ENCODE data around the gene CHCHD3. TPM values are rescaled to one million over a fixed set of nuclear protein-coding genes. Genes with fewer than 3 reads are reported as not detected.

Gene CHCHD3
- total and polyA plus RNA-seq, 3 experiments from 2014 or later = 59.1 to 87.6 (median 86.9) TPM

DNA sequence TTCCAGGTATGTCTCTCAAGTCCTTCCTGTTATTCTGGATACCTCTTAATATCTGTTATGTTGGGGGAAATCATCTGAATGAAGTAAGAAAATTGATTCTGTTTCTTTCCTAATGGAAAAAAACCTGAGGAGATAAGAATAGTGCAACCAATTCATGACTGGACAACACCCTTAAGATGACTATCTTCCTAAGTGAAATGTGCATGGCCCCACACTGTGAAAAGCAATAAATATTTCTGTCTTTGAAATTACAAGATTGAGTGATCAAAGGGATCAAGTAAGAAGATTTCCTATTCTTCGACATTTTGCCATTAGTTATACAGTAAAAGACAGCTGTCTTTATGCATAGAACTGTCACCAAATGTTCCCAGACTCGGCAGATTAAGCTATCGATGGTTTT is 73.9 kb downstream of the CHCHD3 start:
- H3K4me3 Mint-ChIP-seq = no peak overlapping the region
- H3K9me3 Mint-ChIP-seq = peaks cover 4 to 8% (median 5%) of the 10 kb centered on the region in 5 donors
- ChIA-PET POLR2A (no interaction called here), CTCF (no interaction called here)
- H3K36me3 ChIP-seq (ENCODE audit: insufficient read depth, low read length) = no peaks in the 10 kb centered on the region
- H3K27ac ChIP-seq (ENCODE audit: low read depth, low read length) = no peak overlapping the region
- H3K36me3 Mint-ChIP-seq = peaks cover 14 to 39% (median 37%) of the 10 kb centered on the region in 3 donors
- H3K4me3 ChIP-seq (ENCODE audit: low read length) = no peak overlapping the region
- no peak overlapping the region for H3K27ac Mint-ChIP-seq
- H3K9me3 ChIP-seq (ENCODE audit: low read length) = no peaks in the 10 kb centered on the region
- no peak for DNase-seq
- H3K4me1 ChIP-seq (ENCODE audit: insufficient read depth, low read length) = no peaks in the 10 kb centered on the region
- no peaks in the 10 kb centered on the region for H3K27me3 ChIP-seq (ENCODE audit: insufficient read depth, low read length, poor library complexity, severe bottlenecking)
- peaks cover 17 to 32% (median 29%) of the 10 kb centered on the region in 3 donors for H3K4me1 Mint-ChIP-seq
- no peaks in the 10 kb centered on the region for H3K27me3 Mint-ChIP-seq

DNA sequence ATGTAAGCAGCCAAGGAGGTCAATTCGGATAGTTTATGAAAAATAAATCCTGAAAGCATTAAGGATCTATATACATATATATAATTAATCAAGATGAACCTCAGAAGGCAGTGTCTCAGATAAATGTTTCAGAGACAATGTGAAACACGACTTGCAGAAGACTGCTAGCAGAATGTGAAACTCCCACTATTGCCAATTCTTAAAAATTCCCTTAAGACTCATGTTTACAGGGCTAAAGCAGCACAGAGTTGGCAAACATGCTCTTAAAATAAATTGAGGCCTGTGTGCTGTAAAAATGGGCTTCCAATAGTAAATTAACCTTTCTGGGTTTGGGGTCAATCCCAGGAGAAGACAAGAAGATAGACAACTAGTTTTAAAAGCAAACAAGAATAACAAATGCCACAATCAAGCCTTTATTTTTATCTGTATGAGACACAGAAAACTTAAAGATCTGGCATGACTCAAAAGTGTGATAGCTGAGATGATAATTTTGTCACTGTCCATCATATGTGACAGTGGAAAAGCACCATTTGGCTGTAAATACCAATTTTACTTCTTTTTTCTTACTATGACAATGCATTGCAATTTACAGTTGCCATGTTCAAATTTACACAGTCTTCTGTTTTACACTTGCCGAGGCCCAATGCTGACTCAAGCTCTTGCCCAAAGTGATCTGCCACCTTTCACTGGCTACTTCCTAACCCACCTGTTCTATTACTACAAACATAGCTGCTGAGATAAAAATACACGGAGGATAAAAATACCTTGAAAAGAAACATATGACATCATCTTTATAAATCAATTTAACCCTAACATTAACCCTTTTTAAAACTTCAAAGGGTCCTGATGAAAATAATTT is 78.6 kb downstream of the CHCHD3 start:
- no peak for DNase-seq
- peaks cover 4 to 8% (median 5%) of the 10 kb centered on the region in 5 donors for H3K9me3 Mint-ChIP-seq
- ChIA-PET POLR2A (no interaction called here), CTCF (no interaction called here)
- Histone ChIP-seq H3K27me3 (ENCODE audit: insufficient read depth, low read length, poor library complexity, severe bottlenecking) (no peaks in the 10 kb centered on the region), H3K9me3 (ENCODE audit: low read length) (no peaks in the 10 kb centered on the region), H3K4me1 (ENCODE audit: insufficient read depth, low read length) (no peaks in the 10 kb centered on the region), H3K27ac (ENCODE audit: low read depth, low read length) (no peak overlapping the region), H3K4me3 (ENCODE audit: low read length) (no peak overlapping the region), H3K36me3 (ENCODE audit: insufficient read depth, low read length) (no peaks in the 10 kb centered on the region)
- H3K36me3 Mint-ChIP-seq = peaks cover 6 to 33% (median 24%) of the 10 kb centered on the region in 3 donors
- no peak overlapping the region for H3K4me3 Mint-ChIP-seq
- H3K27me3 Mint-ChIP-seq = no peaks in the 10 kb centered on the region
- H3K4me1 Mint-ChIP-seq = peaks cover 29 to 36% (median 31%) of the 10 kb centered on the region in 3 donors
- H3K27ac Mint-ChIP-seq = peak overlapping the region in 1 of 8 donors; percentile 2

DNA sequence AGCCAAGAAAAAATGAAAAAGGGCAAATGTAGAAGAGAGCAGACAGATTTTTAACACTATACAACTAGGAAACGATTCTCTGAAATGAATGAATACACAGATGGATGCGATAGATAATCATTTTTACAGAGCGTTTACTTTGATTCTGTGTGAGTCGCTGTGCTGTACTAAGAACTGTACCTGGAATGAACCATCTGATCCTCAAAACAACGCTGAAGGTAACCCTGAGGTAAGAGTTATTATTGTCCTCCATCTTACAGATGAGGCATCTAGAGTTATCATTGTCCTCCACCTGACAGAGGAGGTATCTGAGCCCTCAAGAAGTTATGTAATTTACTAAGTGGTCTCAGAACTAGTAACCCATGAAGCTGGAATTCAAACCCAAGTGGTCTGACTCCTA is 80.2 kb downstream of the CHCHD3 start:
- Mint-ChIP-seq H3K9me3 (peaks cover 0 to 4% (median 1%) of the 10 kb centered on the region in 5 donors), H3K36me3 (peaks cover 5 to 19% (median 12%) of the 10 kb centered on the region in 3 donors), H3K27ac (no peak overlapping the region), H3K27me3 (no peaks in the 10 kb centered on the region), H3K4me1 (peaks cover 24 to 41% (median 32%) of the 10 kb centered on the region in 3 donors), H3K4me3 (no peak overlapping the region)
- H3K36me3 ChIP-seq (ENCODE audit: insufficient read depth, low read length) = no peaks in the 10 kb centered on the region
- no peaks in the 10 kb centered on the region for H3K9me3 ChIP-seq (ENCODE audit: low read length)
- no peak overlapping the region for H3K27ac ChIP-seq (ENCODE audit: low read depth, low read length)
- H3K4me3 ChIP-seq (ENCODE audit: low read length) = no peak overlapping the region
- ChIA-PET CTCF (no interaction called here), POLR2A (no interaction called here)
- H3K4me1 ChIP-seq (ENCODE audit: insufficient read depth, low read length) = no peaks in the 10 kb centered on the region
- no peak for DNase-seq
- no peaks in the 10 kb centered on the region for H3K27me3 ChIP-seq (ENCODE audit: insufficient read depth, low read length, poor library complexity, severe bottlenecking)

DNA sequence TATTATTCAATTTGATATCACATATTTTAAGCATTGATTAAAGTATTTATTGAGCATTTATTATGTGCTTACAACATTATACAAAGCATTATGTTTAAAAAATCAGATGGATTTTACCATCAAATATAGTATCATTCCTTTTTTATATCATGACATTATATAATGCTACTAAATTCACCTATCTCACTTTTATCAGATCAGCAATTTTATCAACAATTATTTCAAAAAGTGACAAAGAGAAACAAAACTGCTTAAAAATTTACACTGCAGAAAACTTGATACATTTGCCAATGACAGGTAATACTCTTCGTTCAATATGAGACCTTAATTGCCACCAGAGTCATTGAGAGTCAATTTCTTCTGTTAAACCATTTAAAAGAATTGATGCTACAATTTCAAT is 82.0 kb downstream of the CHCHD3 start:
- Histone ChIP-seq H3K36me3 (ENCODE audit: insufficient read depth, low read length) (no peaks in the 10 kb centered on the region), H3K27ac (ENCODE audit: low read depth, low read length) (no peak overlapping the region), H3K27me3 (ENCODE audit: insufficient read depth, low read length, poor library complexity, severe bottlenecking) (no peaks in the 10 kb centered on the region), H3K4me1 (ENCODE audit: insufficient read depth, low read length) (no peaks in the 10 kb centered on the region), H3K9me3 (ENCODE audit: low read length) (no peaks in the 10 kb centered on the region), H3K4me3 (ENCODE audit: low read length) (no peak overlapping the region)
- Mint-ChIP-seq H3K36me3 (peaks cover 2 to 9% (median 5%) of the 10 kb centered on the region in 3 donors), H3K27ac (no peak overlapping the region), H3K4me3 (peak overlapping the region in 1 of 7 donors; percentile 33), H3K27me3 (no peaks in the 10 kb centered on the region), H3K9me3 (no peaks in the 10 kb centered on the region), H3K4me1 (peaks cover 32 to 54% (median 40%) of the 10 kb centered on the region in 3 donors)
- ChIA-PET POLR2A (no interaction called here), CTCF (no interaction called here)
- no peak for DNase-seq

DNA sequence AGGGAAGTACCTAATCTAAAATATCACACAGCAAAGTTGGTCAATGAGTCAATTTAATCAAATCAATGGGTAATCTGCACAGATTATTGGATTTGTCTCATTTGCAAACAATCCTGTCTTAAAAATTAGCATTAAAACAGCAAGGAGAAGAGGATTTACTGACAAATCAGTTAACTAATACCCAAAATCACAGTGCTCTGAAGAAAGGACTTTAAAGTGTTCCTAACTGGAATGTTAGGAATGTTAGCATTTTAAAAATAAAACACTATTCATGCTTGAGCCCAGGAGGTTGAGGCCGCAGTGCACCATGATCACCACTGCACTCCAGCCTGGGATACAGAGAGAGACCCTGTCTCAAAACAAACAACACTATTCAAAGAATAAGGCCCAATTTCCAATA is 83.1 kb downstream of the CHCHD3 start:
- Histone ChIP-seq H3K27ac (ENCODE audit: low read depth, low read length) (no peak overlapping the region), H3K4me1 (ENCODE audit: insufficient read depth, low read length) (no peaks in the 10 kb centered on the region), H3K9me3 (ENCODE audit: low read length) (no peaks in the 10 kb centered on the region), H3K27me3 (ENCODE audit: insufficient read depth, low read length, poor library complexity, severe bottlenecking) (no peaks in the 10 kb centered on the region), H3K4me3 (ENCODE audit: low read length) (no peak overlapping the region), H3K36me3 (ENCODE audit: insufficient read depth, low read length) (no peaks in the 10 kb centered on the region)
- peaks cover 40 to 57% (median 44%) of the 10 kb centered on the region in 3 donors for H3K4me1 Mint-ChIP-seq
- no peak overlapping the region for H3K27ac Mint-ChIP-seq
- ChIA-PET CTCF (no interaction called here), POLR2A (no interaction called here)
- no peaks in the 10 kb centered on the region for H3K9me3 Mint-ChIP-seq
- DNase-seq = no peak
- no peak overlapping the region for H3K4me3 Mint-ChIP-seq
- H3K36me3 Mint-ChIP-seq = peaks cover 0 to 5% (median 0%) of the 10 kb centered on the region in 3 donors
- no peaks in the 10 kb centered on the region for H3K27me3 Mint-ChIP-seq

DNA sequence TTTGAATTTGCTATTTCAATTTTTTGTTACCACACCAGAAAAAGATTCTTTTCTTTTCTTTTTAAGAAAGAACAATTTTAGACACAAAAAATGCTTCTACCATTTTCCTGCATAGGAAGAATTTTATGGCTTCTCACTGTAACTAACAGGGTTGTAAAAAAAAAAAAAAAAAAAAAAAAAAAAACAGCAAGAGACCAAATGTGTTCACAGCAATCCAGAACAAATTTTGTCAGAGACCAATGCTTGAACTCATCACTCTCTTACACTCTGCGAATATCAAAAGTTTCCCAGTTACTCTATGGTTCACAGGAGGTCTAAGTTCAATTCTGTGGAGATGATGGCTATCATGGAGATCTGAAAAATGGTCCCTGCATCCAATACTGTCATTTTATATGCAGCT is 84.4 kb downstream of the CHCHD3 start:
- no peaks in the 10 kb centered on the region for H3K36me3 Mint-ChIP-seq
- H3K9me3 Mint-ChIP-seq = no peaks in the 10 kb centered on the region
- H3K4me3 Mint-ChIP-seq = no peak overlapping the region
- no peaks in the 10 kb centered on the region for H3K9me3 ChIP-seq (ENCODE audit: low read length)
- H3K27ac Mint-ChIP-seq = no peak overlapping the region
- H3K36me3 ChIP-seq (ENCODE audit: insufficient read depth, low read length) = no peaks in the 10 kb centered on the region
- POLR2A ChIA-PET = no interaction called here
- no peaks in the 10 kb centered on the region for H3K27me3 ChIP-seq (ENCODE audit: insufficient read depth, low read length, poor library complexity, severe bottlenecking)
- no peaks in the 10 kb centered on the region for H3K27me3 Mint-ChIP-seq
- DNase-seq = no peak
- no peaks in the 10 kb centered on the region for H3K4me1 ChIP-seq (ENCODE audit: insufficient read depth, low read length)
- no peak overlapping the region for H3K4me3 ChIP-seq (ENCODE audit: low read length)
- CTCF ChIA-PET = no interaction called here
- H3K4me1 Mint-ChIP-seq = peaks cover 35 to 53% (median 46%) of the 10 kb centered on the region in 3 donors
- H3K27ac ChIP-seq (ENCODE audit: low read depth, low read length) = no peak overlapping the region

DNA sequence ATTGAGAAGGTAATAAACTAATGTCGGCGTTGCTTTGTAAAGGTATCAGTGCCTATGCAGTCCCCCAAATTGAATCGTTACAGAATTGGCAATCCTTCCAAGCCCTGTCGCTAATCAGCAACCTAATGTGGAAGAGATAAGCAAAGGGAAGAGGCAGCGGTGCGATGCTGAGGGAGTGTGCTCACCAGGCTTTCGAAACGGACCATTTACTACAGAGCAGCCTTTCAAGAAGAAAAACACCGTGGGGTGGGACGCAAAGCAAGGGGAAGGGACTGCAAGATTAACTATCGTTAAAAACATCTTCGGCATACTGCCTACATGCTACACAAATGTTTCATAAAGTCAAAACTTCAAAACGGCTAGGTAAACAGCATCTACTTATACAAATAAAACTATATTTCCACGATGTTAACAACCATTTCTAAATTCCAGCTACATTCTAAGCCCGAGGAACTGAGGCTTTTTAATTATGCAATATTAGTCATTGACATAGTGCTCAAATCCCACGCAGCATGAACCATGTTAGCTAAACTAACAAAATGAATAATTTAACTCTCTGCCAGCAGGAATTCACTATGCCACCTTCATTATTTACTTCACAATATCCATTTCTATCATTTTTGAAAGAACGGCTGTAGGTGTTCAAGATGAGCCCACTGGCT is 85.2 kb downstream of the CHCHD3 start:
- ChIA-PET POLR2A (no interaction called here), CTCF (no interaction called here)
- Mint-ChIP-seq H3K4me1 (peaks cover 37 to 47% (median 44%) of the 10 kb centered on the region in 3 donors), H3K9me3 (no peaks in the 10 kb centered on the region), H3K27ac (no peak overlapping the region), H3K4me3 (no peak overlapping the region), H3K36me3 (no peaks in the 10 kb centered on the region), H3K27me3 (no peaks in the 10 kb centered on the region)
- H3K36me3 ChIP-seq (ENCODE audit: insufficient read depth, low read length) = no peaks in the 10 kb centered on the region
- no peak overlapping the region for H3K4me3 ChIP-seq (ENCODE audit: low read length)
- no peak for DNase-seq
- H3K27ac ChIP-seq (ENCODE audit: low read depth, low read length) = no peak overlapping the region
- no peaks in the 10 kb centered on the region for H3K9me3 ChIP-seq (ENCODE audit: low read length)
- H3K27me3 ChIP-seq (ENCODE audit: insufficient read depth, low read length, poor library complexity, severe bottlenecking) = no peaks in the 10 kb centered on the region
- H3K4me1 ChIP-seq (ENCODE audit: insufficient read depth, low read length) = no peaks in the 10 kb centered on the region

DNA sequence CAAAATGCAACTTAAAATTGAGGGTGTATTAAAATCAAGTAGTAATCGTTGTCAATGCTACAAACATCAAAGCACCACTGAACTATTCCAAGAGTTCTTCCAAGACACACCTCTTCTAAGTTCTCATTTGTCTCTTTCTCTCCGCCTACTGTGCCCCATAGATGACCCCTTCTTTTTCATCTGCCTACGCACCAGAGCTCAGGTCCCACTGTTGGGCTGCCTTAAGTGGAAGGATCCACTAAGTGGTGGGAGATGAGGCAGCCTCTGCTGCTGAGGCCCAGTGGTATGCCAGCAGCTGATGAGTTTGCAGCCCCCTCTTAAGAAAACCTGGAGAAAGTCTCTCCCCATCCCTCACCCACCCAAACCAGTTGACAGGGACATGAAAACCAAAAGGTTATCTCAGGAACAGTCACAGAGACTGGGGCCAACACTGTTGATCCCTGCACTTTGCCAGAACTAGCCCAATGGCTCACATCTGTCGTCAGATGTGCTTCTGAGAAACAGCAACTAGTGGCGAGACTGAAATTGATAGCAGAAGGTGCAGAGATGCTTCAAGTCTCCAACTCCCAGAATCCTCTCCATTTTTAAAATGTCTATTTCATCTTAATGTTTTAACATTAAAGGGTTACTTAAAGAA is 88.4 kb downstream of the CHCHD3 start:
- H3K36me3 ChIP-seq (ENCODE audit: insufficient read depth, low read length) = no peaks in the 10 kb centered on the region
- ChIA-PET POLR2A (no interaction called here), CTCF (no interaction called here)
- no peaks in the 10 kb centered on the region for H3K27me3 Mint-ChIP-seq
- DNase-seq = no peak
- no peak overlapping the region for H3K27ac Mint-ChIP-seq
- H3K9me3 ChIP-seq (ENCODE audit: low read length) = no peaks in the 10 kb centered on the region
- H3K4me1 ChIP-seq (ENCODE audit: insufficient read depth, low read length) = no peaks in the 10 kb centered on the region
- H3K36me3 Mint-ChIP-seq = peaks cover 0 to 2% (median 1%) of the 10 kb centered on the region in 3 donors
- no peak overlapping the region for H3K27ac ChIP-seq (ENCODE audit: low read depth, low read length)
- H3K9me3 Mint-ChIP-seq = no peaks in the 10 kb centered on the region
- H3K4me3 ChIP-seq (ENCODE audit: low read length) = no peak overlapping the region
- H3K4me1 Mint-ChIP-seq = peaks cover 30 to 49% (median 40%) of the 10 kb centered on the region in 3 donors
- H3K27me3 ChIP-seq (ENCODE audit: insufficient read depth, low read length, poor library complexity, severe bottlenecking) = no peaks in the 10 kb centered on the region
- no peak overlapping the region for H3K4me3 Mint-ChIP-seq

Data from CD8-positive, alpha-beta memory T cell (primary cell).